GM19397 (cell line): ENCODE measurements around the gene MMS19.
"Not testable (repeated sequence)": the region's sequence is repeated elsewhere in the genome, so short reads cannot be mapped to it uniquely, and the experiment has no call there.

Source experiments
- ATAC-seq: cut with Tn5 transposase; IDR thresholded peaks from one replicate; pipeline ENCODE4 v1.9.1; 2021; ENCODE audit warnings: mild to moderate bottlenecking, moderate library complexity; ENCODE audit not compliant: unreplicated experiment

Gene MMS19

DNA sequence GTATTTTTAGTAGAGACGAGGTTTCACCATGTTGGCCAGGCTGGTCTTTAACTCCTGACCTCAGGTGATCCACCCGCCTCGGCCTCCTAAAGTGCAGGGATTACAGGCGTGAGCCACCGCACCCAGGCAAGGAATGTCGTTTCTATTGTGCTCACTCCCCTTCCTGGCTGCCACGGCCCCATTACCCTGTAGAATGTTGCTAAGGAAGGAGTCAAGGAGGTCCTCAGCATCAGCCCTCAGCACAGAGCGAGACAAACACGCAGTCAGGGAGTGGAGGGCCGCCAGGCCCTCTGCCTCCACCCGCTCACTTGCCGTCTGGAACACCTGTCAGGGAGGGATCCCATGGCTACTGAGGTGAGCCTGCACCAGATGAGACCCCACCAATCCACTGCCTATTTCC, 29.4 kb downstream of the MMS19 start:
- ATAC-seq: not testable (repeated sequence)

DNA sequence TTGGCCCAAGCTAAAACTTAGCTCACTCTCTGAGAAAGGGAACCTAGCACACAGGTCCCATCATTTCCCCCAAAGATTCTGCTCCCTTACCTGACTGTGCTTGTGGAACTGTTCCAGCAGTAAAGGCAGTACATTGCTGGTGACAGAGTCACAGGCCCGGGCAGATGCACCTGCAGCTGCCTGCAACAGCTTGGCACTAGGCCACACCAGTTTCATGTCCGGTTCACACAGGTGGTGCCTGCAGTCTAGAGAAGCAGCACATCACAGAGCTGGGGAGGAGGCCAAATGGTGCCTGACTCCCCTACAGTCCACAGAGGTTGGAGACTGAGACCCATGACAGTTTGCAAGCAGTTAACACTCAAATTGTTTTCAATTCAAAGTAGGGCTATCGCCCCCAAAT, 30.1 kb downstream of the MMS19 start:
- ATAC-seq: peak; percentile 56

GRCh38 chr10:97466755-97467154, 31.5 kb downstream of the MMS19 start:
- ATAC-seq: no peak

DNA sequence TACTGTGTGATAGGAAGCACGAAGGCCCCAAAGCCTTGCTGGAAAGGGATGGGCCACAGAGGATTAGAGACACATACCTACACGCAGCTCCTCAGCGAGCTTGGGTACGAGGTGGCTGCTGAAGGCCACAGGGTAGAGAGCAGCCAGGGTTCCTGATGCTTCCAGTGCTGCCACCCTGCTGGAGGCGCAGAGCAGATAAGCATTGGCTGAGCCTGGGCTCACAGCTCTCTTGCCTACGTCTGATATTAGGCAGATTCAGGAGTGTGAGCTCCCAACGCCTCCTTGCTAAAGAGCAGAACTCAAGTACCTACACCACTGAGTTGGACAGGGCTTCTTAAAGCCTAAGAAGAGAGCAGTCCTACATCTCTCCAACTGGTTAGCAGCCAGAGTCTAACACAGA, 32.2 kb downstream of the MMS19 start:
- ATAC-seq: no peak

DNA sequence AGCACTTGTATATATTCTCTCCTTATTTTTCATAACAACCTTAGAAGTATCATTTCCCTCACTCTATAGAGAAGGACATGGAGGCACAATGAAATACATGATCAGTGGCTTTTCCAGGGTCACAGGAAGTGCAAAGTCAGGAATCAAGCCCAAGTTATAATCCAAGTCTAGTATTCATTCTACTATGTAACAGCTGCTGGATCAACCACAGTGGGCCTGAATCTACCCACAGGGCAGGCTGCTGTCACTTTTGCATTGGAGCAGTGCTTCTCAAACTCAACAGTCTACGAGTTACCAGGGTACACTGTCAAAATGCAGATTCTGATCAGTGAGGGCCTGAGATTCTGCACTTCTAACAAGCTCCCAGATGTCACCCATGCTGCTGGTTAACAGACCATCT, 34.0 kb downstream of the MMS19 start:
- ATAC-seq: no peak

- ATAC-seq: no peak
Observed at GRCh38 chr10:97463363-97464132, 34.7 kb downstream of the MMS19 start.

- no peak for ATAC-seq
Observed at GRCh38 chr10:97462309-97462708, 35.9 kb downstream of the MMS19 start.

DNA sequence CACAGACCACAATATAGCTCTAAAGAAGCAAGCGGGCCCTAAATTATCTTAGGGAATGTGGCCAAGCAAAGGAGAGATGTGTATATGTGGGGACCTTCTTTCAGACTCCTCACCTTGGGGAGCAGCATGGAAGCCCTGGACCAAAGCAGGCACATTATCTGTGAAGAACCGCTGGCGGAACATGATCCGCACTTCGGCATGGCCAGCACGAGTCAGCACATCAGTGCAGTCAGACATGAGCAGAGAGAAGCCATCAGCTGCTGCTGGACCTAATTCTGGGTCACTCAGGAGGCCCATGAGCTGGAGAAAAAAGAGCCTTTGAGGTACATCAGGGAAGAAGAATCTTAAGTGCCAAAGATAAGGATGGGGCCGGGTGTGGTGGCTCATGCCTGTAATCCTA, 38.3 kb downstream of the MMS19 start:
- ATAC-seq: no peak

GRCh38 chr10:97459111-97459510, 39.1 kb downstream of the MMS19 start:
- ATAC-seq: no peak

GRCh38 chr10:97456686-97457065, 41.5 kb downstream of the MMS19 start:
- ATAC-seq: no peak

DNA sequence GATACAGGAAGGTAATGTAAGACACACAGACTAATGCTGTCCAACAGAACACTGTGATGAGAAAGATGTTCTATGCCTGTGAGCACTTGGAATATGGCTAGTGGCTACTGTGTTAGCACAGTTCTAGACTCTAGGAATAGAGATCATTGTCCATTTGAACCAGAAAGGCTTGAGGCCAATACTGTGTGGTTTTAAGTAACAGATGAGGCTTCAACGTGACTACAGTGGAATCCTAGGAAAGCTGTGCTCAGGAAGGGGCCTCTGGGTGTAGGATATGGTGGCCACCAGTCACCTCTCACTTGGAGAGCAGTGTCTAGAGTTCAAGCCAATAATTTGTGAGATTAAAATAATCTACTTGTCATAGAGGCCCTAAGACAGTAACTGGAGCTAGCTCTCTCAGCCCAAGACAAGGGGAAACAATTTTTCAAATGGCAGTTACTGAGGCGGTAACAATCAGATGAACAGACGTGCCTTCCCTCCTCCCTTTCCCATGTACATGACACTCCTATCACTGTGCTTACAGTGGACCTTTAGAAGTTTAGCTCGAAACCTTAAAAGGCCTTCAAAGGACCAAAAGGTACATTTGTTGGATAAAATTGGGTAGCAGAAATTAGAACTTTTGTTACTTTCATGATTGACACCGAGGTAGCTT, 42.1 kb downstream of the MMS19 start:
- ATAC-seq: no peak

GRCh38 chr10:97454330-97455036, 43.7 kb downstream of the MMS19 start:
- ATAC-seq: no peak

DNA sequence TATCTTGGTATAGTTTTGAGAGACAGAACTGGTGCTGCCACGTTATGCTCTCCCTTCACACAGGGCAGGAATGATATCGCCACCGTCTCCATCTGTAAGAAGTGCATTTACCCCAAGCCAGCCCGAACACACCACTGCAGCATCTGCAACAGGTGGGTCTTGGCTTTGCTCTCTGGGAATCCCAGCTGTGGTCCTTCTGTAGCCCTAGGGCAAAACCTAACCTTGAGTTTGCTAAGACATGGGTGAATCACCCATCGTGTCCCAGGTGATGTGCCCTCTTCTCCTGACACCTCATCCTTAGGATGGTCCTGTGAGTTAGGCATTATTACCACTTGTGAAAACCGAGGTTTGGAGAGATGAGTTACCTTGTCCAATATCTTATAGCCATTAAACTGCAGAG, 45.9 kb downstream of the MMS19 start:
- no peak for ATAC-seq

DNA sequence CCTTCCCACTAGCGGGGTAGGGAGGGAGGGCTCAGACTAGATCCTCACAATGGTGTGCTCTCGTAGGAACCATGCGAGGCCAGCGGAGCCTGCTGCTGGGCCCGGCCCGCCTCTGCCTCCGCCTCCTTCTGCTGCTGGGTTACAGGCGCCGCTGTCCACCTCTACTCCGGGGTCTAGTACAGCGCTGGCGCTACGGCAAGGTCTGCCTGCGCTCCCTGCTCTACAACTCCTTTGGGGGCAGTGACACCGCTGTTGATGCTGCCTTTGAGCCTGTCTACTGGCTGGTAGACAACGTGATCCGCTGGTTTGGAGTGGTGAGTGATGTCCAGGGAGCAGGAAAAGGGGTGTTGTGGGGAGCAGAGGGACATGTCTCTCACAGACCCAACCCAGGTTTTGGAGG, 46.6 kb downstream of the MMS19 start:
- no peak for ATAC-seq

- ATAC-seq: no peak
Observed at GRCh38 chr10:97450828-97451227, 47.4 kb downstream of the MMS19 start.

DNA sequence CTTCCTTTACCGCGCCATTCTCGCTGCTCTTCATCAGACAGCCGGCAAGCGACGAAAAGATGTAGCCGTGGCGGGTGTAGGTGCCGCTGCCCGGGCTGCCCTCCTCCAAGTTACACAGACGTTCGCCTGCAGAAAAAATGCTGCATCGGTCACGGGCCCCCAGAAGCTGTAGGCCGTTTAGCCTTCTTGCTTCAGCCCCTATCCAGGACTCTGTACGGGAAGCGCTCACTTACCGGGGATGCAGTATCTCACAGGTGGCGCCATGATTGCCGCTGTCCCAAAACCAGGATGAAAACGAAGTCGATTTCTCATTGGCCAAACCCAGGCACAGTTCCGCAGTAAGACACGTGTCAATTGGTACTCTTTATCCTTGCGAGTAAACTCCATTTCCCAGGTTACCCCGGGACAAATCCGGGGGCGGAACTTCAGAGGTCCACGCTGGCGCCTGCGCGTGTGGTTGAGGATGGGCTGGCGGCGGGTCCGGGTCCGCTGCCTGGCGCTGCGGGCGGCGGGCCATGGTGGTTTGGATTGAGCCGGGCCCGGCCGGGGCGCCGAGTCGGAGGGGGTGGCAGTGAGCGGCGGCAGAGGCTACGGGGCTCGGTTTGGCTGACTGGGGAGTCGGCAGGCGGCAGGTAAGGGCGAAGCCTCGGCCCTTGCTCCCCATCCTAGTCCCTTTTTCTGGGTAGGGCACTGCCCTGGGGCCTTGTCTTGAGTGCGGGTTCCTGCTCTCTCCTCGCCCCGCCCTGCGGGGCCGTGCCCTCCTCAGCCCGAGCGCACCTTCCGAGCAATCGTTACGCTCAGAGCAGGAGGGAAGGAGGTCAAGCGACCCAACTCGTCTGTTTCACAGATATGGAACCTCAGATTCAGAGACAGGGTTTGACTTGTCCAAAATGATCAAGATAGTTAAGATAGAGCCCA, 52.2 kb downstream of the MMS19 start, which contains the start of the genes EXOSC1 and ZDHHC16:
Gene EXOSC1 (minus strand): TSS at position 285 of the 918 bp plus-strand sequence. CDS start 21 bp downstream, at position 264.
Gene ZDHHC16 (plus strand): TSS at position 454 of the 918 bp plus-strand sequence. CDS start 5,501 bp downstream, outside the sequence.
- peak; percentile 95 for ATAC-seq

DNA sequence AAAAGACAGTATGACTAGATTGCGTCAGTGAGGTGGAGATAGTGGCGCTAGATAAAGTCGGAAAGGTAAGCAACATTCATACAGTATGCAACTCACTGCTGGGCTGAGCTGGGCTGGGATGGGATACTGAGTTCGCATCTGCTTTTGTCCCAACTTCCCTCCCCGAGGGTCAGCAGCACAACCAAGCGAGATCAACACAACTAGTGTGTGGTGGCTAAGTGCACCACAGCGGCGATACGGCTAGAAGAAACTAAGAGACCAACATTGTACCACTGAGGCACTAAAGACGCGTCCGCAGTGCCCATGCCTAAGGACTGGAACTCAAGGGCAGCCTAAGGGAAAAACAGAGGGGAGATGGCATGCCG, 52.9 kb downstream of the MMS19 start:
- no peak for ATAC-seq

- no peak for ATAC-seq
Observed at GRCh38 chr10:97444212-97444611, 54.0 kb downstream of the MMS19 start.

- ATAC-seq: no peak
Observed at GRCh38 chr10:97442277-97442676, 55.9 kb downstream of the MMS19 start.

DNA sequence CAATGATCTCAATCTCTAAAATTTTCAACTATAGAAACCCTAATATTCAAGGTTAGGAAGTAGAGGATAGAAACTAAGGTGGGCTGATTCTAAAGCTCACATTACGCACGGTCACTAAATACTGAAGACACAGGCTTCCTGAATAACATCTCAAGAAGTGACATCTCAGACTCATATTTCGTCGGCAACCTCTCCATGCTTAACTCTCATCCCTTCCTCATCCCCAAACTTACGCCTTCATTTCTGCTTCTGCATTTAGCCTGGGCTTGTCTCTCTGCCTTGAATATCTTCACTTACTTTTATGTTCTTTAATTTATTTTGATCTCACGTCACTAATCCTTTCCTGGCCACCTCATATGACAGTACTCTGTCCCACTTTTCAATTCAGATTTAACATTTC, 63.0 kb downstream of the MMS19 start:
- ATAC-seq: no peak

DNA sequence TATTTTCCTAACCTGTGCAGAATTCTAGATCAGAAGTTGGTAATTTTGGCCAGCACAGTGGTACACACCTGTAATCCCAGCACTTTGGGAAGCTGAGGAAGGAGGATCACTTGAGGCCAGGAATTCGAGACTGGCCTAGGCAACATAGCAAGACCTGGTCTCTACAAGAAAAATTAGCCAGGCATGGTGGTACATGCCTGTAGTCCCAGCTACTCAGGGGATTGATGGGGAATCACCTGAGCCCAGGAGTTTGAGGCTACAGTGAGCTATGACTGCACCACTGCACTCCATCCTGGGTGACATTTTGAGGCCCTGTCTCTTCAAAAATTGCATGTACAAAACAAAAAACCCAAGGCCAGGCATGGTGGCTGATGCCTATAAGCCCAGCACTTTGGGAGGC, 63.7 kb downstream of the MMS19 start:
- no peak for ATAC-seq
